Uterus (tissue), 4 donors: ENCODE measurements around the gene NCBP1. TPM values are rescaled to one million over a fixed set of nuclear protein-coding genes. Genes with fewer than 3 reads are reported as not detected.

Source experiments
- DNase-seq, 2 donors: peaks; one replicate each; pipeline ENCODE4 v3.0.0-alpha.2; 2019 to 2020
- H3K27ac ChIP-seq, 2 donors: fragments of 200-600 bp; sonication (generic); 1 replicate in 1 of 2; 2 replicates in 1 of 2; pipeline ENCODE4 v1.5.1; 2016 to 2018
- H3K27me3 ChIP-seq, 2 donors: fragments of 200-600 bp; sonication (generic); one replicate each; pipeline ENCODE4 v1.5.1; 2018 to 2019; ENCODE audit warnings: control low read depth in 1 of 2
- H3K36me3 ChIP-seq, 2 donors: fragments of 200-600 bp; sonication (generic); one replicate each; pipeline ENCODE4 v1.5.1; 2019; ENCODE audit warnings: control low read depth in 1 of 2
- H3K4me1 ChIP-seq, 2 donors: fragments of 200-600 bp; sonication (generic); one replicate each; pipeline ENCODE4 v1.5.1; 2018 to 2019; ENCODE audit warnings: control low read depth in 1 of 2
- H3K4me3 ChIP-seq, 2 donors: fragments of 200-600 bp; sonication (generic); 1 replicate in 1 of 2; 2 replicates in 1 of 2; pipeline ENCODE4 v1.5.1; 2018 to 2019; ENCODE audit warnings: mild to moderate bottlenecking in 1 of 2
- H3K9me3 ChIP-seq, 2 donors: fragments of 200-600 bp; sonication (generic); one replicate each; pipeline ENCODE4 v1.5.1; 2019; ENCODE audit warnings: control low read depth in 1 of 2
- CTCF ChIP-seq, 4 experiments: fragments of 200-600 bp in 2 of 4; fragments of 450-650 bp in 2 of 4; sonication (generic) in 2 of 4; IDR thresholded peaks; one replicate each; pipeline ENCODE4 v1.5.1; 2016 to 2019; ENCODE audit warnings: antibody characterized with exemption in 4 of 4, mild to moderate bottlenecking in 2 of 4, moderate library complexity in 1 of 4
- POLR2A ChIP-seq, 2 donors: fragments of 450-650 bp; IDR thresholded peaks; one replicate each; pipeline ENCODE4 v1.6.1; 2016; ENCODE audit warnings: antibody characterized with exemption in 2 of 2, mild to moderate bottlenecking in 1 of 2, moderate library complexity in 1 of 2
- intact Hi-C: fragments of 100-400 bp; cut with DNase I; formaldehyde crosslinking; loops from one replicate; pipeline ENCODE4 v1.15.1; 2023; ENCODE audit warnings: low total_unique reads
- total RNA-seq, 4 donors: library from RNA; depleted of rRNA in 3 of 4; stranded (reverse); fragments of >200 nt in 3 of 4; gene quantifications; one replicate each; pipeline versions ENCODE4 v1.1.0 to v1.2.4, GENCODE V29; 2014 to 2023
- donor health status: DM: yes; HTN: yes; CAD: no.

NCBP1 gene
- total RNA-seq, 4 donors from 2014 or later = 3.5 to 47.6 (median 24.0) TPM

- H3K27me3 ChIP-seq = no peaks in the 10 kb centered on the region
- H3K27ac ChIP-seq = no peak overlapping the region
- DNase-seq = no peak
- intact Hi-C loops = no loop called here
- TF ChIP-seq CTCF (IDR thresholded peaks at IDR 0.05) (no peak), POLR2A (IDR thresholded peaks at IDR 0.05) (no peak)
- no peaks in the 10 kb centered on the region for H3K9me3 ChIP-seq
- H3K4me1 ChIP-seq = no peaks in the 10 kb centered on the region
- H3K36me3 ChIP-seq = no peaks in the 10 kb centered on the region
- H3K4me3 ChIP-seq = no peak overlapping the region
These were observed 12.1 kb downstream of the NCBP1 start for GRCh38 chr9:97645720-97646119.

DNA sequence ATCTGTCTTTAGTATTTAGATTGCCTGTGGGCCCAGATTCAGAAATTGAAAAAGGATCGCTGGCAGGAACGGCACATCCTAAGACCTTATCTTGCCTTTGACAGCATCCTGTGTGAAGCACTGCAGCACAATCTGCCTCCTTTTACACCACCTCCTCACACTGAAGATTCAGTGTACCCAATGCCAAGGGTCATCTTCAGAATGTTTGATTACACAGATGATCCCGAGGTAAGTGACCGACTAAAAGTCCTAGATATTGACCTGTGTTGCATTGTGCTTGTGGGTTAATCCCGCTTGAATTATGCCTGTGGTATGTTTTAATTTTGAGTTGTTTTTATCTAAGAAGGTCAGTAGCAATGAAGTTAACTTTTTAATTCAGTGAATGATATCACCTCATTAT is 14.4 kb downstream of the NCBP1 start:
- TF ChIP-seq CTCF (IDR thresholded peaks at IDR 0.05) (no peak), POLR2A (IDR thresholded peaks at IDR 0.05) (no peak)
- no peak for DNase-seq
- Histone ChIP-seq H3K27me3 (no peaks in the 10 kb centered on the region), H3K4me3 (no peak overlapping the region), H3K9me3 (no peaks in the 10 kb centered on the region), H3K36me3 (no peaks in the 10 kb centered on the region), H3K27ac (no peak overlapping the region), H3K4me1 (no peaks in the 10 kb centered on the region)
- intact Hi-C loops = no loop called here

DNA sequence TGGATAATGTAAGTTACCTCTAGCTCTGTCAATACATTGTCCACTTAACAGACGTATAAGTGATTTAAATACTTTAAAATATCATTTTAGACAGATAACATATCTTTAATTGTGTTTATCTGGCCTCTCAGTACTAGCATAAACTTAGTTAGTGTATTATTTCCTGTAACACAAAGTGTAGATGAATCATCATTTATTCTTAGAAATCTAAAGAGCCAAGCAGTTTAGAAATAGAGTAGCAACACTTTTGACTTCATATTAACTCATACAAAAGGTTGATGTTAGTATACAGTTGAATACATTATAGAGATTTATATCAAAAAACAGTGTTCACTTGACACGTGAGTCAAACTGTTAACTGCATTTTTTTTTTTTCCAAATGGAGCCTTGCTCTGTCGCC is 18.0 kb downstream of the NCBP1 start:
- H3K4me1 ChIP-seq = no peaks in the 10 kb centered on the region
- H3K9me3 ChIP-seq = no peaks in the 10 kb centered on the region
- no peak for TF ChIP-seq CTCF (IDR thresholded peaks at IDR 0.05)
- TF ChIP-seq POLR2A (IDR thresholded peaks at IDR 0.05) = no peak
- DNase-seq = no peak
- no peaks in the 10 kb centered on the region for H3K36me3 ChIP-seq
- no peak overlapping the region for H3K4me3 ChIP-seq
- H3K27ac ChIP-seq = no peak overlapping the region
- intact Hi-C loops = no loop called here
- no peaks in the 10 kb centered on the region for H3K27me3 ChIP-seq

- TF ChIP-seq POLR2A (IDR thresholded peaks at IDR 0.05) (no peak), CTCF (IDR thresholded peaks at IDR 0.05) (no peak)
- no peaks in the 10 kb centered on the region for H3K4me1 ChIP-seq
- no peaks in the 10 kb centered on the region for H3K9me3 ChIP-seq
- no peaks in the 10 kb centered on the region for H3K36me3 ChIP-seq
- H3K27ac ChIP-seq = no peak overlapping the region
- no peak overlapping the region for H3K4me3 ChIP-seq
- intact Hi-C loops = no loop called here
- H3K27me3 ChIP-seq = no peaks in the 10 kb centered on the region
- no peak for DNase-seq
These were observed 25.1 kb downstream of the NCBP1 start for GRCh38 chr9:97658707-97659106.

DNA sequence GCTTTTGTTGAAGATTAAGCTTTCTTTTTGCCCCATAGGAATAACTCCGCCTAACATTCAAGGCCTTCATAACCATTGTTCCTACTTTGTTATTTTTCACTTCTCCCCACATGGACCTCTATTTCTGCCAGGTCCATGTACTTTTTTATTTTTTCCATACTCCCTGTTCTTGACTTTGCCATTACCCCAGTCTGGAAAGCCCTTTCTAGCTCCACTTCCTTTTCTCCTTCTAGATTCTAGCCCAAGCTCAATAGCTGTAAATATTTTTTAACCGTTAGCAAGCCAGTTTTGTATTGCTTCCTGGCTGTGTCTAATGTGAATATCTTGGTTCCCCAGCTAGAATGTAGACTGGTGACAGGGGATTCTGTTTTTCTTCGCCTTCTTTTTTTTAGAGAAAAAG is 26.1 kb downstream of the NCBP1 start:
- no peak for DNase-seq
- Histone ChIP-seq H3K27me3 (no peaks in the 10 kb centered on the region), H3K4me1 (no peaks in the 10 kb centered on the region), H3K4me3 (no peak overlapping the region), H3K36me3 (no peaks in the 10 kb centered on the region), H3K27ac (no peak overlapping the region), H3K9me3 (no peaks in the 10 kb centered on the region)
- TF ChIP-seq CTCF (IDR thresholded peaks at IDR 0.05) (no peak), POLR2A (IDR thresholded peaks at IDR 0.05) (no peak)
- intact Hi-C loops = no loop called here
